GM23248 (cell line): ENCODE data around the gene RTTN.

Source experiments
- EZH2 ChIP-seq: fragments of 200-600 bp; sonication (generic); IDR thresholded peaks from 2 replicates; pipeline ENCODE4 v1.6.1; 2018; ENCODE audit warnings: antibody characterized with exemption, mild to moderate bottlenecking; ENCODE audit not compliant: insufficient read depth, poor library complexity, severe bottlenecking
- EZH2phosphoT487 ChIP-seq: fragments of 200-600 bp; sonication (generic); IDR thresholded peaks from 2 replicates; pipeline ENCODE4 v1.6.1; 2018; ENCODE audit warnings: antibody characterized with exemption, moderate library complexity, mild to moderate bottlenecking, low read depth; ENCODE audit not compliant: insufficient read depth

GRCh38 chr18:70229639-70230038, 24.2 kb upstream of the RTTN start:
- no peak for TF ChIP-seq EZH2
- no peak for TF ChIP-seq EZH2phosphoT487
